NCI-H2081 (cell line): ENCODE results near the gene TSPAN4.
A peak's percentile ranks its signal among the peaks of the same experiment; 100 is the strongest.

ENCODE experiments used
- DNase-seq, 2 experiments: peaks; one replicate each; lab custom pipeline; 2025; lab: John Stamatoyannopoulos, UW

TSPAN4 gene

DNA sequence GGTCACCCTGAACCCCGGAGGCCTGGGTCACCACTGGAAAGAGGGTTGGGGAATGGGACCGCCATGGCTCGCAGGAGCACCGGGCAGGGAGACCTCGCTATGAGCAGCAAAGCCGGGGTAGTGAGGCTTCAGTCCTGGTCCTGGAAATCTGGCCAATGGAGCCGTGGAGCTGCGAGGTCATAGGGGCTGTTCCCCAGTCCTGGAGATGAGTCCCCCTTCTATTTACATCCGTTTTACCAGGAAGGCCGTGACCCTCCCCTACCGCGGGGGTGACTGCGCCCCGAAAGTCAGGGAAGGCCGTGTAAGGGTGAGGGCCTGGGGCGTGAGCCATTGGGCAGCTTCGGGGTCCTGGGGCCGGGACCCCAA lies 38.1 kb upstream of the TSPAN4 start:
- DNase-seq = no peak

DNA sequence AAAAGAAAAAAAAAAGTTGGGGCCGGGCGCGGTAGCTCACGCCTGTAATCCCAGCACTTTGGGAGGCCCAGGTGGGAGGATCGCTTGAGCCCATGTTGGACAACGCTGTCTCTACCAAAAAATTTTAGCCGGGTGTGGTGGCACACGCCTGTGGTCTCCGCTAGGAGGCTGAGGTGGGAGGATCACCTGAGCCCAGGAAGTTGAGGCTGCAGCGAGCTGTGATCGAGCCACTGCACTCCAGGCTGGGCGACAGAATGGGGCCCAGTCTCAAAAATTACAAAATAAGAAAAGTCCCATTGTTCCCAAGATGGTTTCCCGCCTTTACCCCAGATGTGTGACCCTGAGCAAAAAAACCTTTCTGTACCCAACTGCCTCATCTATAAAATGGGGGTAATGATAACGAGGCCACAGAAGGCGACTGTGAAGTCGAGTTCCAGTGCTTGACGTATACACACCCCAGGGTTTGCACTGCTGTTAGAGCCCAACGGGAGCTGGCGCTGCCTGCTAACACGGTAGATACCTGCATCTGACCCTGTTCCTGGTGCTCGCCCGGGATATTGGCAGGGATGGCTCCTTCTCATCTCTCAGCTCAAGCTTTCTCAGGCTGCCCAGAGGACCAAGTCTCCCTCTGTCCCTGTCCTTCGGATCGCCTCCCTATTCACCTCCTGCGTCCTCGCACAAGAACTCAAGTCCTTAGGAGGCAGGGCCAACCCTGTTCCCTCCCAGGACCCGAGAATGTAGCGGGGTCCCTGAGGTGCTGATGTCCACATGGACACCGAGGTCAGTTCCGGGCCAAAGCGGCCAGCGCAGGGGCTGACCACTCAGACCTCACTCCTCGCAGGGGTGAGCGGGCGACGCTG lies 34.0 kb upstream of the TSPAN4 start:
- peak in 1 of 2 experiments; percentile 37 for DNase-seq

DNA sequence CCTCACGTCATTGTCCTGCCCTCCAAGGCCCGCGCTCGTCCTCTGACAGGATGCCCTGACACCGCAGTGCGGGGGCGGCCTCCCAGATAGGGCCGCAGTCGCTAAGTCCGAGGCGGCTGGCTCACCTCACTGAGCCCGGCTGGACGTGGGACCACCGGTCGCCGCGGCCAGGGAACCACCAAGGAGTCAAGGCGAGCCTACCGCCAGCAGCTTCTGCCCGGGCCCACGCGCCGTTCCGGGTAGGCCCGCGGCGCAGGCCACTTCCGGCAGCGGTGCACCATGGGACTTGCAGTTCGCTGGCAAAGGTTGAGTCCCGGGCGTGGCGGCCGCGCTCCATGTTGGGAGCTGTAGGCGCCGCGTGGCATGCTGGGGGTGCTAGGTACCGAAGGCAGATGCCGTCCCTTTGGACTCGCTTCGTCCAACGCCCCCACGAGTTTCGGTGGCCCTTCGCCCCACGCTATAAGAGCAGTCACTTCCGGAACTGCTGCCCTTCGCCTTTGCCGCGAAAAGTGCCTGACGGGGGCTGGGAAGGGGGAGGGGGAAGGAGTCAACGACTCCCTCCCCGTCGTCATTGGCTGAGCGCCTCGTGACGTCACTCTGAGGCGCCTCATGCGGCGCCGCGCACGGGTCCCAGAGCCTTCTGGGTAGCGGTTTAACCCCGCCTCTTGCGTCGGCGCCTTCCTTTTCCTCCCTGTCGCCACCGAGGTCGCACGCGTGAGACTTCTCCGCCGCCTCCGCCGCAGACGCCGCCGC lies 33.2 kb upstream of the TSPAN4 start, which contains the start of gene RPLP2:
Gene RPLP2 (plus strand): TSS at position 681 of the 753 bp plus-strand sequence. CDS start 268 bp downstream, outside the sequence.
- peak; percentile 95 to 98 for DNase-seq

DNA sequence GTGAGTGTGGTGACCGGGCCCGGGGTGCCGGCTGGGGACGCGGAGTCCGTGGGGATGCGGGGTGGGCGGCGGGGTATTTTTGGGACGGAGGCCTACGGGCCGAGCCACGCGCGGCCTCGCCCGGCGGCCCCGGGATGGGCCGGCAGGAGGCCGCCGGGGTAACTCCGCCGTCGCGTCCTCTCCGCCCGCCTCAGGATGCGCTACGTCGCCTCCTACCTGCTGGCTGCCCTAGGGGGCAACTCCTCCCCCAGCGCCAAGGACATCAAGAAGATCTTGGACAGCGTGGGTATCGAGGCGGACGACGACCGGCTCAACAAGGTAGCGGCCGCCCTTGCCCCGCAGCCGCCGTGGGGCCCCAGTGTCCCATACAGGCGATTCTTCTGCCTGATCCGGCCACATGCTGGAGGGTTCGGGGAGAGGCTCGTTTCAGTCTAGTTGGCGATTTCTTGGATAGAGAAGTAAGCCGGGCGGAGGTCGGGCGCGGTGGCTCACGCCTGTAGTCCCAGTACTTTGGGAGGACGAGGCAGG lies 32.5 kb upstream of the TSPAN4 start:
- DNase-seq = no peak

DNA sequence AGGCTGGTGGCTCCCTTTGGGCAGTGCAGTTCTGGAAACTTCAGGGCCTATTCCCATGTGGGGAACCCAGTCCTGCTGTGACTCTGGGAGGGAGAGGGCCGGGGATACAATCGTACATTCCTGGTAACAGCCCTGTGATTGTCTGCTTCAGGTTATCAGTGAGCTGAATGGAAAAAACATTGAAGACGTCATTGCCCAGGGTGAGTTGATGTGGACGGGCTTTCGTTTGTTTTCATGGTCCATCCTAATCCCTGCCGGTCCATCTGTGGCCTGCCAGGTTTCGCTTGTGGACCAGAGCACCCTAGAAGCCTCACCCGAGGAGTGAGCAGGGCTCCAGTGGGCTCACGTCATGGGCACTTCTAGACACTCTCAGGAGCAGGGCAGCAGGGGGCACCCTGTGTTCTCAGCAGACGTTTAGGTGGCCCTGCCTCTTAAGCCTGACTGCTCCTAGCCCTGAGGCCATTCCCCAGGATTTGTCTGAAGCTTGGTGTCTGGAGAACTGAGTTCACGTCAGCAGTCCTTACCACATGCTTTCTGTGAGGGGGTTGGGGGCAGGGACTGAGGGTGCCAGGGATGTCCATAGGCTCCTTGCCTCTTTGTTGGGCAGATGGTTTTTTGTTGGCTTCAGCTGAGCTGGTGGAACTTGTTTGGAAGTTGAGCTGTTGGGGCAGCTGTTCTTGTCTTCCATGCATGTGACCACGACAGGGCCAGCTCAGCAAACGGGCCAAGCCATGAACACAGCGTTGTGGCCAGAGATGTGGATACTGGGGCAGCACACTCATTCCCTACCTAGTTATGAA lies 31.0 kb upstream of the TSPAN4 start:
- no peak for DNase-seq

DNA sequence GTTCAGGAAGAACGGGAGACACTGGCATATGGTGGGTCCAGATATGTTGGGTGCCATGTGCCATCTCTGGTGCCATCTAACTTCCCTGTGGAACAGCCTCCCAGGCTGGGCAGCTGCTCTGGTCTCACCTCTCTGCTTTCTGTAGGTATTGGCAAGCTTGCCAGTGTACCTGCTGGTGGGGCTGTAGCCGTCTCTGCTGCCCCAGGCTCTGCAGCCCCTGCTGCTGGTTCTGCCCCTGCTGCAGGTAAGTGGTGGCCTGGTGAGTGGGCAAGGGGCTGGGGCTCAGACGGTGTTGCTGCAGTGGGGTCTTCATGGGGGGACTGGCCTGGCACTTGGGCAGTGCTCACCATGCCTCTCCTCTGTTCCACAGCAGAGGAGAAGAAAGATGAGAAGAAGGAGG lies 30.3 kb upstream of the TSPAN4 start:
- no peak for DNase-seq

DNA sequence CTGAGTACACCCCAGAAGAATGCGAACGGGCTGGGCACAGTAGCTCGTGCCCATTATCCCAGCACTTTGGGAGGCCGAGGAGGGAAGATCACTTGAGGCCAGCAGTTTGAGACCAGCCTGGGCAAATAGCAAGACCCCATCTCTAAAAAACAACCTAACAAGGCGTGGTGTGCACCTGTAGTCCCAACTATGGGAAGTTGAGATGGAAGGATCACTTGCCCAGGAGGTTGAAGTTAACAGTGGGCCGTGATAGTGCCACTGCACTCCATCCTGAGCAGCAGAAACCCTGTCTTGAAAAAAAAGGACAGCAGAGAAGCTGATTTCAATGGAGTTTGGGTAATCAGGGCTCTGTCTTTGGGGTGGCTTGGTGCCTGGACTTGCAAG lies 29.6 kb upstream of the TSPAN4 start:
- no peak for DNase-seq

DNA sequence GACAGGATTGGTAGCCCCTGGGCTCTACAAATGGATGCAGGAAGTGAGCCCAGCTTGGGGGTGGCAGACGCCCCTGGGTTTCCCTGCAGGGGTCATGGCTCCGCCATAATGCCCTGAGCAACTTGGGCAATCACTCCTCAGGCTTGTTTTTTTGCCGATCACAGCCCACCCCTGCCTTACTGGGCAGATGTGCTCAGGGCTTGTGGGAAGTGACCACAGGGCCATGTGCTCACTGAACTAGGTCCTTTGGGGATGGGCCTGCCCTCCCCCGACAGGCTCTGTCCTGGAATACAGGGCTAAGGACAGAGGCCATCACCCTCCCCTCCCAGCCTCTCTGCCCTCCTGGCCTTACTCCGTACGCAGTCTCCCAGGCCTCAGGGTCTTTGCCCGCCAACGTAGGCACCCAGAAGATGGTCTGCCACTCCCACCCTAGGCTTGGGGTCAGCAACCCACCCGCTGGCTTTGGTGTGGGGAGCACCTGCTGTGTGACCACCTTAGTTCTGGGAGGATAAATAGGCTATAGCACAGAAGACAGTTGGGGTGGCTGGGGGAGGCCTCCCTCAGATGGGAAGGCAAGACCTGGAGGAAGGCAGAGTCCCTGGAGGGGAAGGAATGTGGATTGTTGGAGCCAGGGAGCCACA lies 29.1 kb upstream of the TSPAN4 start:
- DNase-seq = no peak

DNA sequence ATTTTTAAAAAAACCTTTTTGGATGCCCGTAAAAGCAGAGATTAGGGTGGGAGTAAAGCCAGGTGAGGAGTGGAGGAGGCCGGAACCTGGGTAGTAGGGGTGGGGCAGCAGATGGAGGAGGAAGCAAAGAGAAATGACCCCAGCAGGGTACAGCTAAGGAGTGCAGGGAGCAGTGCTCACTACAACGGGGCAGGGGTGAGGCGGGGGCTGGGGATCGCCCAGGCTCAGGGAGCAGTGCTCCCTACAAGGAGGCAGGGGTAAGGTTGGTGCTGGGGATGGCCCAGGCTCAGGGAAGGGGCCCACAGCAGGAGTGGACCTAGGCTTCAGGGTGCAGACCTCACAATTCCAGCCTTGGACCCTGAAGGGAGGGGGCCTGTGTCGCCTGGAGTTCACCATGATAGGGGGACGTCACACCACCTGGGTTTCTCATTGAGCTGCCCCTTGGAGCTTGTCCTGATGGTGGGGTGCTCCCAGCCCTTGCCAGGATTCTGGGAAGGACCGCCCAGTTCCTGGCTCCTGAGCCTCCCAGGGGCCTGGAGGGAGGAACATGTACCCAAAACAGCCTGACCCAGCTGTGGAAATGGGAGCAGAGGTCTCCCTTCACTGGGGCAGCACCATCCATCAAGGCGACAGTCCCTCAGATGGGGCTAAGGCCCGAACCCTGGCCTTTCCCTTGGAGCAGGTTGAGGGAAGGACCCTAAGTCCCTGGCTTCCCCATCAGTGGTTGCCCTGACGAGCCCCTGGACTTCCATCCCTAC lies 26.8 kb upstream of the TSPAN4 start:
- DNase-seq = no peak

DNA sequence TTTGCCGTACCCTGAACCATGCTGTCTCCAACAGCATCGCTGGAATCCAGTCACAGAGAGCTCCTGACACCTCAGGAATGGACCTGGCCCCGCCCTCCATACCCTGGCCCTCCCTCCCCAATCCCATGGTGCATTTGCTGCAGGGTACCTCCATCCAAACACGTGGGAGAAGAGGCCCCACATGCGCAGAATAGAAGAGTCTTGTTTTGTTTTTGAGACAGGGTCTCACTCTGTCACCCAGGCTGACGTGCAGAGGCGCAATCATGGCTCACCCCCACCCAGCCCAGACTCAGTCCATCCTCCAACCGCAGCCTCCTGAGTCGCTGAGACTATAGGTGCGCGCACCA lies 26.2 kb upstream of the TSPAN4 start:
- no peak for DNase-seq

DNA sequence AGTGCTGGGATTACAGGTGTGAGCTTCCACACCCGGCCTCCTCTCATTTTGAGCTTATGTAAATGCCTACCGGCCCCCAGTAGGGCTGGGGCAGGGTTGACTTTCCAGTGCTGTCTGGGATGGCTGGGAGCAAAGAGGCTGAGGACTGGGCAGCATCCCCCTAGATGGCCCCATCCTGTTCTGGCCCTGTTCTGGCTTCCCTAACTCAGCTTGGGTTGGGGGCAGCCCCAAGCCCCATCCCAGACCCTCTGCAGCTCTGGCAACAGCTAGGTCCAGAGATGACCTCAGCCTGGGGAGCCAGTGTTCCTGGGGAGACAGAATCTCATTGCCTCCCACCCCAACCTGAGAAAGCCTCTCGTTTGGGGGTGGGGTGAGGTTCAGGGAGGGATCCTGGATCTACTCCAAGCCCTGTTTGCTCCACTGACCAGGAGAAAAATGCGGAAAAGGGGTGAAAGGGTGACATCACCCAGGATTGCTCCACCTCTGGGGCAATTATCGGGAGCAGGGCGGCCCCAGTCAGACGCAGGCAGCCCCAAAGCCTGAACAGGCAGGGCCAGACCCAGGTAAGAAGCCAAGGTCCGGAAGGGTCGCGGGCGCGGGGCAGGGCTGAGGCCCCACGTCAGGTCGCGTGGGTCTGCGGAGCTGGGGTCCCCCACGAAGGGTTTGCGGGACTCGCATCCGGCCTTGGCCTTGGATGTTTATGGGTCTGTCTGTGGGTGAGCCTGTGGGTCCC lies 24.1 kb upstream of the TSPAN4 start, which contains the start of gene PNPLA2:
Gene PNPLA2 (plus strand): TSS at position 519 of the 733 bp plus-strand sequence. CDS start 805 bp downstream, outside the sequence.
- no peak for DNase-seq

DNA sequence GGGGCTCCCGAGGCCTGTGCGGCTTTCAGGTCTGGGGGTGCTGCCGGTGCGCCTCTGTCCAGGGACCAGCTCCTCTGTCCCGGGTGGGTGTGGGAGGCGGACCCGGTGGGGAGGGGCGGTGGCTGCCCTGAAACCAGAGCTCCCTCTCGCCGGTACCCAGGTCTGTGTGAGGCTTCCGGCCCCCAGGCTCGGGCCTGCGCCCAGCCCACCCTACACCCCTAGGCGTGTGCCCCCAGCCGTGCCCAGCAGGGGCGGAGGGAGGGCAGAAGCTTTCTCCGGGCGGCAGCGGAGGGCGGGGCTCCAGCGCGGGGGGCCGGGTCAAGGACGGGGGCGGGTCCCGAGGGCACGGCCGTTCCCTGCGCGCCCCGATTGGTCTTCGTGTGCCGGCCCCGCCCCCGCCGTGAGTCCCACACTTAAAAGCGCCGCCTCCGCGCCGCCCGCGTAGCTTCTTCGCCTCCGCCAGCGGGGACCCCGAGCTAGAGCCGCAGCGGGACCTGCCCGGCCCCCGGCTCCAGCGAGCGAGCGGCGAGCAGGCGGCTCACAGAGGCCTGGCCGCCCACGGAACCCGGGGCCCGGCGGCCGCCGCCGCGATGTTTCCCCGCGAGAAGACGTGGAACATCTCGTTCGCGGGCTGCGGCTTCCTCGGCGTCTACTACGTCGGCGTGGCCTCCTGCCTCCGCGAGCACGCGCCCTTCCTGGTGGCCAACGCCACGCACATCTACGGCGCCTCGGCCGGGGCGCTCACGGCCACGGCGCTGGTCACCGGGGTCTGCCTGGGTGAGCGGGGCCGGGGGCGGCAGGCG lies 23.3 kb upstream of the TSPAN4 start:
- peak; percentile 85 to 87 for DNase-seq

DNA sequence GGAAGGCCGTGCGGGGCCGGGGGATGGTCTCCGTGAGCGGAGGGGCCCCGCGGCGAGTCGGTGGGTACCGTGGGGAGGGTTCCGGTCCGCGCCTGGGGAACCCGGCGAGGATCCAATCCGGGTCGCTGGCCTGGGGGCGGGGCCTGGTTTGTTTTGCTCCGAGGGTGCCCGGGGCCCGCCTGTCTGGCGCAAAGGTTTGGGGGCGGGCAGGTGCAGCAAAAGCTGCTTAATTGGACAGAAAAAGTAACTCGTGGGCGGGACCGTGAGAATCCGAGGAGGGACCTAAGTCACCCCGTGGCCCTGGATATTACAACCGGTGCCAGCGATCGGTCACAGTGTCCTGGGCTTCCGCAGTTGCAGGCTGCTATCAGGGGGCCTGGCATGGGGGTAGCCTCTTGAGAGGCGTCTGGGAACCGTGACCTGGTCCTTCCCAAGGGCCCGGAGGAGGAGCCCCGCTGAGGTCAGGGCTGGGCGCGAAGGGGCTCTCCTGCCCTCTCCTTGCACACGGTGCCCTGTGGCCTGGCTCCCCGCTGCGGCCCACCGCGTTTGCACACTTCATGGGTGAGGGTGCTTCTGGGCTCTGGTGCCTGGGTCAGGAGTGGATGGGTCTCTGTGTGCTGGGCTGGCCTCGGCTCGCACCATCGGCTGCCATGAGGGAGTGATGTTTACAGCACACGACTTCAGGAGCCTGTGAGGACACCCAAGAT lies 22.6 kb upstream of the TSPAN4 start:
- peak; percentile 68 to 80 for DNase-seq

DNA sequence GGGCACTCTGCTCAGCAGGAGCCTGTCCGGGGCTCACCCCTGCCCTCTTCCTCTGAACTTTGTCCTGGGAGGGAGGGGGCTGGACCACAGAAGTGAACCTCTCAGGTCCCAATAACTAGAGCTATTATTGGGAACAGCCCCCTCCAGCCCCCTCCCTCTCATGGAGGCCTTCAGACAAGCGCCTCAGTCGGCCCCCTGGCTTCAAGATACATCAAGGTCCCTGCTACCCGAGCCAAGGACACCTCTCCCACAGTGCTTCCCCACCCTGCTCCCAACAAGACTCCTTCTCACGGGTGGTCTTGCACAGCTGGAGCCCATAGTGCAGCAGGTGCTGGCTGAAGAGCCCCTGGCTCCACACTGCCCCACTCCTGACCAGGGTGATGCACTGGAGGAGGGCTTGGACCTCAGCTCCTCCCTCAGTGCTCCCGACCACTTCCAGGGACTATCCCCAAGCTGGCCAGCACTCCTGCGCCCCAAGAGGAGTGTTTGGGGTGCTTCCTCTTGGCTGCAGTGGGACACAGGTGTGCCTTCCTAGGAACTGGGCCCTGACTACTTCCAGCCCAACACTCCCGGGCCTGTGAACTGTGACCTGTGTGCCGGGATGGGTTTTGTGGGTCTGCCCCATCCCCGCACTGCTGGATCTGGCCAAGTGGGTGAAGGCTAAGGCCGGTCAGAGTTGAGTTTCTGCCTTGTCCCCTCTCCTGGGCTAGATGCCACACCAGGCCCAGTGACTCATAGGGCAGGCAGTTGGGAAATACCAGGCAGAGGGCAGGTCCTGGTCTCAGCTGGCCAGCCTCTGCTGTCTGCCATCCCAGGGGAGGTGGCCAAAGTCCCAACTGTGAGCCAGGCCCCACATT lies 21.8 kb upstream of the TSPAN4 start:
- no peak for DNase-seq

DNA sequence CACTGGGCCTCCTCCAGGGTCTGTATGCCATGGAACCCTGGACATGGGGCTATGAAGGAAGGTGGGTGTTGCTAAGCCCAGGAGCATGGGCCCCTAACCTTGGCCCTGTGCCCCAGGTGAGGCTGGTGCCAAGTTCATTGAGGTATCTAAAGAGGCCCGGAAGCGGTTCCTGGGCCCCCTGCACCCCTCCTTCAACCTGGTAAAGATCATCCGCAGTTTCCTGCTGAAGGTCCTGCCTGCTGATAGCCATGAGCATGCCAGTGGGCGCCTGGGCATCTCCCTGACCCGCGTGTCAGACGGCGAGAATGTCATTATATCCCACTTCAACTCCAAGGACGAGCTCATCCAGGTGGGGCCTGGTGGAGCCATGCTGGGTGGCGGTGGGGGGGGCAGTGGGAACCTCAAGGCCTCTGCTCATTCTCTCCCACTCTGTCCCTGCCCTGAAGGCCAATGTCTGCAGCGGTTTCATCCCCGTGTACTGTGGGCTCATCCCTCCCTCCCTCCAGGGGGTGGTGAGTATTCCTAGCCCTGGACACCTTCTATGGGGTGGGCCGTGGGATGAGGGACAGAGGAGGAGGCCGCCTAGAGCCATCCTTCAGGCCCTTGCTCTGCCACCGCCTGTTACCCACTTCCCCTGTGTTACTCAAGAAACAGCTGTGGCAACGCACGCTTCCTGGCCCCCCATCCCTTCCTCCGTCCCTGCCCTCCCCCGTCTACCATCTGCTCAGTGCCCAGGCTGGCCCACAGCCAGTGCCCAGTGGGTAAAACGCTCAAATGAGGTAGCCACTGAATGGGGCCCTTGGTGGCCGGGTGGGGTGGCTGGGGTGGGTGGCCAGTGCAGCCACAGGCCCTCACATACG lies 20.9 kb upstream of the TSPAN4 start:
- no peak for DNase-seq

DNA sequence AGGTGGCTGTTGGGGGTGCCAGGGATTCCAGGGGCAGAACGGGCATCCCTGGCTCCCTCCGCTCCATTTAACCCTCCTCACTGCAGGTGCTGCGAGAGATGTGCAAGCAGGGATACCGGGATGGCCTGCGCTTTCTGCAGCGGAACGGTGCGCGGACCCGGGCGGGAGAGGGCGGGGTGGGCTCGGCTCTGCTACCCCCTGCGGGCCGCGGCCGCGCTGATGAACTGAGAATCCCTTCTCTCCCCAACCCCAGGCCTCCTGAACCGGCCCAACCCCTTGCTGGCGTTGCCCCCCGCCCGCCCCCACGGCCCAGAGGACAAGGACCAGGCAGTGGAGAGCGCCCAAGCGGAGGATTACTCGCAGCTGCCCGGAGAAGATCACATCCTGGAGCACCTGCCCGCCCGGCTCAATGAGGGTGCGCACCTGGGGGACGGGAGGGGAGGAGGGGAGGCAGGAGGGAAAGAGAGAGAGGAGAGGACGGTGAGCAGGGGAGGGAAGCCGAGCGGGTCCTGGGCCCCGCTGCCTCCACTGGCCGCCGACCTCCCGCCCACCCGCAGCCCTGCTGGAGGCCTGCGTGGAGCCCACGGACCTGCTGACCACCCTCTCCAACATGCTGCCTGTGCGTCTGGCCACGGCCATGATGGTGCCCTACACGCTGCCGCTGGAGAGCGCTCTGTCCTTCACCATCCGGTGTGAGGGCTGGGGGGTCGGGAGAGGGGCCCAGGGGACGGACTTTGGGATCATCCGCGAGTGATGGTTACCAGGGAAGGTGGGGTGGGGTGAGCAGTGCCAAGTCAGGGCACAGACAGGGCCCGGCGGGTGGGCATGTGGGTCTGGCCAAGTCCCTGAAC lies 19.0 kb upstream of the TSPAN4 start:
- DNase-seq = peak; percentile 24 to 59
